ENCODE data around the gene PDC. TPM values are rescaled to one million over a fixed set of nuclear protein-coding genes. Genes with fewer than 3 reads are reported as not detected.

The PDC gene
- total RNA-seq, 1 donor from 2014 or later = not detected

DNA sequence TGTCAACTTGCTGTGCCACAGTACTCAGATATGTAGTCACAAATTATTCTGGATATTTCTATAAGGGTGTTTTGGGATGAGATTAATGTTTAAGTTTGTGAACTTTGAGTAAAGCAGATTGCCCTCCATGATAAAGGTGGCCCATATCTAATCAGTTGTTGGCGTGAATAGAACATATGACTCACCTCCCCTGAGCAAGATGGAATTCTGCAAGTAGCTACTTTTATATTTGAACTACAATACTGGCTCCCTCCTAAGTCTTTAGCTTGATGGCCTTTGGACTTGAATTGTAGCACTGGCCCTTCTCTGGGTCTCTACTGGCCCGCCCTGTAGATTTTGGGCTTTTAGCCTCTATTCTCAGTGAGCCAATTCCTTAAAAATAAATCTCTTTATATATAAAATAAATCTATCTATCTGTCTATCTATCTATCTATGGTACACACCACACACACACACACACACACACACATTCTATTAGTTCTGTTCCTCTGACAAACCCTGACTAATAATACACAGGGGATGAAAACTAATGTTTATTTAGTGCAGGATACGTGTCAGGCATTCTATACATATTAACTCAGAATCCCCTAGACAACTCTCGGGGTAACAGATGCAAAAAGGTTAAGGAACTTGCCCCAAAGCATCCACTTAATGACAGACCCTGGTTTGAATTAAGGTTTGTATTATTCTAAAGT is 37.9 kb upstream of the PDC start:
- no peak for DNase-seq (ENCODE audit: extremely low spot score, unreplicated experiment)
- Mint-ChIP-seq H3K4me1 (ENCODE audit: unreplicated experiment) (peaks cover 22% of the 10 kb centered on the region), H3K4me3 (no peak overlapping the region), H3K36me3 (no peaks in the 10 kb centered on the region), H3K27me3 (no peaks in the 10 kb centered on the region), H3K27ac (no peak overlapping the region), H3K9me3 (peaks cover 3% of the 10 kb centered on the region)
- TF ChIP-seq CTCF (conservative IDR thresholded peaks at IDR 0.05) = no peak

DNA sequence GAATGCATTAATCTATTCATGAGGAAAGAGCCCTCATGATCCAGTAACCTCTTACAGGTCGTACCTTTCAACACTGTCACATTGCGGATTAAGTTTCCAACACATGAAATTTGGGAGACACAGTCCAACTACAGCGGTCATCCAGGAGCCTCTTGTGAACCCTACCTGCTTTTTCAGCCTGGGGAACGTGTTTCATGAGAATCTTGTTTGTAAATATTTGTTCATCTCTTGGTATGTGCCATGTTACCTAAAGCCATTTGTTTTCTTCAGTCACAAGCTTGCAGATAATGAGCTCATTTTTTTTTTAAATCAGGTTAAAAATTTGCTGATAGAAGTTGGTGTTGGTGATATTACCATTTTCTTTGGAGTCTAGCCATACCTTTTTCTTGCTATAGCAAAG is 37.2 kb upstream of the PDC start:
- no peak for TF ChIP-seq CTCF (conservative IDR thresholded peaks at IDR 0.05)
- H3K4me1 Mint-ChIP-seq (ENCODE audit: unreplicated experiment) = peaks cover 22% of the 10 kb centered on the region
- no peaks in the 10 kb centered on the region for H3K36me3 Mint-ChIP-seq
- H3K4me3 Mint-ChIP-seq = no peak overlapping the region
- H3K27ac Mint-ChIP-seq = no peak overlapping the region
- H3K9me3 Mint-ChIP-seq = peaks cover 3% of the 10 kb centered on the region
- DNase-seq (ENCODE audit: extremely low spot score, unreplicated experiment) = no peak
- H3K27me3 Mint-ChIP-seq = no peaks in the 10 kb centered on the region

DNA sequence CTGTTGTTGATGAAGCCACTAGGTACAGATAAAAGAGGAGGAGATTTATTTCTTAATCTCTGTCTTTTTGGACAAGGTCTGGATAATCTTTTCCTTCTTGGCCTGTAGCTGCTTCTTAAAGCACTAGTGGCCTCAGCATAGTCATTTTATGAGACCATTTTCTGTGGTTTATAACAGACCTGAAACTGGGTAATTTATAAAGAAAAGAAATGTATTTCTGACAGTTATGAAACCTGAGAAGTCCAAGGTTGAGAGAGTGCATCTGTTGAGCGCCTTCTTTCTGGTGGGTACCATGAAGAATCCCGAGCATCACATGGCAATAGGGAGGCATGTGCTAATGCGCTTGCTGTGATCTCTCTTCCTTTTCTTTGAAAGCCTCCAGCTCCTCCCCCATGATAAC is 36.7 kb upstream of the PDC start:
- TF ChIP-seq CTCF (conservative IDR thresholded peaks at IDR 0.05) = no peak
- Mint-ChIP-seq H3K4me1 (ENCODE audit: unreplicated experiment) (peaks cover 22% of the 10 kb centered on the region), H3K27ac (no peak overlapping the region), H3K4me3 (no peak overlapping the region), H3K36me3 (no peaks in the 10 kb centered on the region), H3K9me3 (peaks cover 3% of the 10 kb centered on the region), H3K27me3 (no peaks in the 10 kb centered on the region)
- DNase-seq (ENCODE audit: extremely low spot score, unreplicated experiment) = no peak

- no peak for DNase-seq (ENCODE audit: extremely low spot score, unreplicated experiment)
- TF ChIP-seq CTCF (conservative IDR thresholded peaks at IDR 0.05) = no peak
- H3K27ac Mint-ChIP-seq = no peak overlapping the region
- H3K9me3 Mint-ChIP-seq = peaks cover 3% of the 10 kb centered on the region
- no peaks in the 10 kb centered on the region for H3K27me3 Mint-ChIP-seq
- H3K4me1 Mint-ChIP-seq (ENCODE audit: unreplicated experiment) = peaks cover 13% of the 10 kb centered on the region
- H3K36me3 Mint-ChIP-seq = no peaks in the 10 kb centered on the region
- no peak overlapping the region for H3K4me3 Mint-ChIP-seq
Observed at GRCh38 chr1:186496171-186496851, 35.4 kb upstream of the PDC start.

- H3K36me3 Mint-ChIP-seq = no peaks in the 10 kb centered on the region
- peak overlapping the region; percentile 59 for H3K27ac Mint-ChIP-seq
- no peak for TF ChIP-seq CTCF (conservative IDR thresholded peaks at IDR 0.05)
- no peak overlapping the region for H3K4me3 Mint-ChIP-seq
- no peaks in the 10 kb centered on the region for H3K27me3 Mint-ChIP-seq
- peaks cover 9% of the 10 kb centered on the region for H3K4me1 Mint-ChIP-seq (ENCODE audit: unreplicated experiment)
- DNase-seq (ENCODE audit: extremely low spot score, unreplicated experiment) = no peak
- no peaks in the 10 kb centered on the region for H3K9me3 Mint-ChIP-seq
Observed at GRCh38 chr1:186494832-186495271, 33.9 kb upstream of the PDC start.

Data from type B pancreatic cell (in vitro differentiated cells).